ENCODE measurements around the gene SPTB. TPM values are rescaled to one million over a fixed set of nuclear protein-coding genes. Genes with fewer than 3 reads are reported as not detected.

SPTB gene
- total and polyA plus RNA-seq, 10 of the 15 experiments (the other 5 are each of a cell fraction or from before 2014, with no cell fraction given) = under 0.01 to 0.04 (median 0.02) TPM; not detected in 4

- BruUV-seq (replicated peaks) = no TSS peak
- no peak for ATAC-seq
- no peak for FAIRE-seq
- in situ Hi-C loops (cut with MboI) (loop anchor here (10.0 kb wide), 1 partner anchor 423 kb away; no protein-coding TSS in a partner anchor), intact Hi-C loops (cut with micrococcal nuclease; ENCODE audit: unreplicated experiment) (loop anchor here (10.0 kb wide), 1 partner anchor 423 kb away; no protein-coding TSS in a partner anchor)
- H3K9ac ChIP-seq (ENCODE audit: control insufficient read depth, insufficient read depth, low read length) = no peak overlapping the region
- no peaks in the 10 kb centered on the region; a peak in 1 of 4 replicates for H3K27me3 ChIP-seq (replicated peaks in 1 of 2; ENCODE audit: control insufficient read depth in 2 of 2, insufficient read depth in 2 of 2, low read length in 1 of 2)
- no peaks in the 10 kb centered on the region for H3K36me3 ChIP-seq (ENCODE audit: control insufficient read depth in 2 of 2, insufficient read depth in 2 of 2, low read length in 1 of 2)
- no peak for DNase-seq (ENCODE audit: low read depth, low spot score)
- H3K4me2 ChIP-seq (ENCODE audit: control insufficient read depth, insufficient read depth) = no peak overlapping the region
- RAD21 ChIA-PET (ENCODE audit: unreplicated experiment) = interaction anchor here (1.2 kb wide), 1 partner anchor 94 kb away, joined by 4 read pairs; no protein-coding TSS in a partner anchor
- POLR2A ChIA-PET = no interaction called here
- 27% methylated on average over 15 of the region's 15 CpGs for WGBS (ENCODE audit: insufficient coverage, insufficient replicate concordance, low lambda C conversion rate, missing lambda C conversion rate)
- H3K79me2 ChIP-seq (ENCODE audit: control insufficient read depth, insufficient read depth, low read length) = no peaks in the 10 kb centered on the region
- SMC1A ChIA-PET (ENCODE audit: uncharacterized antibody, unreplicated experiment) = interaction anchor here (1.1 kb wide), 1 partner anchor 96 kb away, joined by 3 read pairs; no protein-coding TSS in a partner anchor
- no peaks in the 10 kb centered on the region for H3K4me1 ChIP-seq (ENCODE audit: control insufficient read depth, insufficient read depth, low read length)
- TF ChIP-seq, protein P1, sequence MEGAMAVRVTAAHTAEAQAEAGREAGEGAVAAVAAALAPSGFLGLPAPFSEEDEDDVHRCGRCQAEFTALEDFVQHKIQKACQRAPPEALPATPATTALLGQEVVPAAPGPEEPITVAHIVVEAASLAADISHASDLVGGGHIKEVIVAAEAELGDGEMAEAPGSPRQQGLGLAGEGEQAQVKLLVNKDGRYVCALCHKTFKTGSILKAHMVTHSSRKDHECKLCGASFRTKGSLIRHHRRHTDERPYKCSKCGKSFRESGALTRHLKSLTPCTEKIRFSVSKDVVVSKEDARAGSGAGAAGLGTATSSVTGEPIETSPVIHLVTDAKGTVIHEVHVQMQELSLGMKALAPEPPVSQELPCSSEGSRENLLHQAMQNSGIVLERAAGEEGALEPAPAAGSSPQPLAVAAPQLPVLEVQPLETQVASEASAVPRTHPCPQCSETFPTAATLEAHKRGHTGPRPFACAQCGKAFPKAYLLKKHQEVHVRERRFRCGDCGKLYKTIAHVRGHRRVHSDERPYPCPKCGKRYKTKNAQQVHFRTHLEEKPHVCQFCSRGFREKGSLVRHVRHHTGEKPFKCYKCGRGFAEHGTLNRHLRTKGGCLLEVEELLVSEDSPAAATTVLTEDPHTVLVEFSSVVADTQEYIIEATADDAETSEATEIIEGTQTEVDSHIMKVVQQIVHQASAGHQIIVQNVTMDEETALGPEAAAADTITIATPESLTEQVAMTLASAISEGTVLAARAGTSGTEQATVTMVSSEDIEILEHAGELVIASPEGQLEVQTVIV (IDR thresholded peaks at IDR 0.05; ENCODE audit: borderline replicate concordance, partially characterized antibody) = no peak
- TF ChIP-seq PAX8 (IDR thresholded peaks at IDR 0.05) (no peak), ELK1 (IDR thresholded peaks at IDR 0.05; ENCODE audit: low read depth, low read length) (no peak), HDAC6 (IDR thresholded peaks at IDR 0.05; ENCODE audit: unreplicated experiment) (no peak)
- no peak overlapping the region for H2AFZ ChIP-seq (ENCODE audit: control insufficient read depth, low read depth, low read length)
- no peak overlapping the region for H3K4me3 ChIP-seq
- CTCF ChIA-PET = interaction anchor here (0.9 to 7.2 kb wide), 3 partner anchors 15 to 124 kb away, joined by 3 to 69 read pairs (median 6); no protein-coding TSS in a partner anchor
- no peak overlapping the region for H3K27ac ChIP-seq (ENCODE audit: control insufficient read depth, insufficient read depth)
- no peaks in the 10 kb centered on the region for H3K9me3 ChIP-seq (replicated peaks; ENCODE audit: control insufficient read depth, insufficient read depth, low read length)
- H4K20me1 ChIP-seq (ENCODE audit: control insufficient read depth, insufficient read depth) = no peaks in the 10 kb centered on the region
These were observed 112.3 kb downstream of the SPTB start for GRCh38 chr14:64767215-64767964.
